SK-N-SH treated with all-trans-retinoic acid at 6 μM for 48 hours (cell line): Measurements from ENCODE around the gene MFAP4.

Source experiments
- ATAC-seq: fragments of 200-7000 bp; cut with Tn5 transposase; 3 replicates; pipeline ENCODE4 v1.9.1; 2020; ENCODE audit warnings: mild to moderate bottlenecking, moderate library complexity
- ARNTL ChIP-seq: fragments of 450-650 bp; formaldehyde crosslinking; IDR thresholded peaks from 2 replicates; pipeline ENCODE4 v1.5.0; 2020; ENCODE audit warnings: low read depth, mild to moderate bottlenecking, moderate library complexity, borderline replicate concordance
- BACH2 ChIP-seq: fragments of 250-450 bp; sonication (Bioruptor Pico); IDR thresholded peaks from 2 replicates; pipeline ENCODE4 v1.9.0; 2021; ENCODE audit warnings: mild to moderate bottlenecking, borderline replicate concordance
- CREB5 ChIP-seq: fragments of 250-450 bp; sonication (Bioruptor Pico); IDR thresholded peaks from 2 replicates; pipeline ENCODE4 v1.5.1; 2020; ENCODE audit warnings: low read depth, mild to moderate bottlenecking, moderate library complexity
- CSRNP3 ChIP-seq: fragments of 250-450 bp; sonication (Bioruptor Pico); IDR thresholded peaks from 2 replicates; pipeline ENCODE4 v1.5.1; 2021; ENCODE audit warnings: mild to moderate bottlenecking, moderate library complexity
- ESRRG ChIP-seq: fragments of 250-450 bp; sonication (Bioruptor Pico); IDR thresholded peaks from 2 replicates; pipeline ENCODE4 v1.6.1; 2021; ENCODE audit warnings: mild to moderate bottlenecking
- GLIS3 ChIP-seq: fragments of 250-450 bp; sonication (Bioruptor Pico); IDR thresholded peaks from 2 replicates; pipeline ENCODE4 v1.5.0; 2020; ENCODE audit warnings: mild to moderate bottlenecking, moderate library complexity
- ISL1 ChIP-seq: fragments of 250-450 bp; sonication (Bioruptor Pico); IDR thresholded peaks from 2 replicates; pipeline ENCODE4 v2.1.2; 2022; ENCODE audit warnings: mild to moderate bottlenecking, moderate library complexity
- POU6F1 ChIP-seq: fragments of 250-450 bp; sonication (Bioruptor Pico); IDR thresholded peaks from 2 replicates; pipeline ENCODE4 v1.8.0; 2021; ENCODE audit warnings: low read depth, mild to moderate bottlenecking, moderate library complexity, borderline replicate concordance
- PPARA ChIP-seq: fragments of 250-450 bp; sonication (Bioruptor Pico); IDR thresholded peaks from 2 replicates; pipeline ENCODE4 v1.5.0; 2020; ENCODE audit warnings: mild to moderate bottlenecking, borderline replicate concordance
- RARB ChIP-seq: fragments of 250-450 bp; sonication (Bioruptor Pico); IDR thresholded peaks from 2 replicates; pipeline ENCODE4 v1.8.0; 2021; ENCODE audit warnings: mild to moderate bottlenecking, moderate library complexity
- TCF4 ChIP-seq: fragments of 250-450 bp; sonication (Bioruptor Pico); IDR thresholded peaks from 2 replicates; pipeline ENCODE4 v1.8.0; 2021; ENCODE audit warnings: mild to moderate bottlenecking, moderate library complexity, borderline replicate concordance
- TOX ChIP-seq: fragments of 250-450 bp; sonication (Bioruptor Pico); IDR thresholded peaks from 2 replicates; pipeline ENCODE4 v1.8.0; 2021; ENCODE audit warnings: mild to moderate bottlenecking, moderate library complexity, borderline replicate concordance
- TSHZ2 ChIP-seq: fragments of 250-450 bp; sonication (Bioruptor Pico); IDR thresholded peaks from 2 replicates; pipeline ENCODE4 v1.5.0; 2020; ENCODE audit warnings: mild to moderate bottlenecking, moderate library complexity
- ZC3H10 ChIP-seq: fragments of 250-450 bp; sonication (Bioruptor Pico); IDR thresholded peaks from 2 replicates; pipeline ENCODE4 v1.5.1; 2021; ENCODE audit warnings: mild to moderate bottlenecking, moderate library complexity
- ZFP3 ChIP-seq: fragments of 250-450 bp; sonication (Bioruptor Pico); IDR thresholded peaks from 2 replicates; pipeline ENCODE4 v1.5.0; 2020; ENCODE audit warnings: mild to moderate bottlenecking, moderate library complexity
- ZFP30 ChIP-seq: fragments of 450-650 bp; formaldehyde crosslinking; IDR thresholded peaks from 2 replicates; pipeline ENCODE4 v1.5.0; 2022; ENCODE audit warnings: mild to moderate bottlenecking, moderate library complexity
- ZNF565 ChIP-seq: fragments of 450-650 bp; formaldehyde crosslinking; conservative IDR thresholded peaks from 2 replicates; pipeline ENCODE4 v1.5.0; 2020; ENCODE audit warnings: low read depth, mild to moderate bottlenecking, moderate library complexity
- ZNF70 ChIP-seq: fragments of 450-650 bp; formaldehyde crosslinking; IDR thresholded peaks from 2 replicates; pipeline ENCODE4 v1.5.0; 2020; ENCODE audit warnings: mild to moderate bottlenecking, moderate library complexity
- ZNF8 ChIP-seq: fragments of 450-650 bp; formaldehyde crosslinking; IDR thresholded peaks from 2 replicates; pipeline ENCODE4 v1.5.0; 2020; ENCODE audit warnings: mild to moderate bottlenecking, moderate library complexity

Gene MFAP4

GRCh38 chr17:19375732-19376131 is 11.3 kb downstream of the MFAP4 start (continued):
- TF ChIP-seq ZNF565 (CRISPR knock-in tag): no peak
- no peak for TF ChIP-seq ZFP3 (CRISPR knock-in tag)

- TF ChIP-seq PPARA: no peak
- TF ChIP-seq RARB (CRISPR knock-in tag): no peak
- TF ChIP-seq ZNF70: no peak
- no peak for TF ChIP-seq POU6F1
- no peak for TF ChIP-seq ESRRG (CRISPR knock-in tag)
- TF ChIP-seq CSRNP3 (CRISPR knock-in tag): no peak
- no peak for TF ChIP-seq ZNF8 (CRISPR knock-in tag)
- no peak for TF ChIP-seq ZC3H10
- TF ChIP-seq TCF4 (CRISPR knock-in tag): no peak
- TF ChIP-seq TOX: no peak
- no peak for TF ChIP-seq ZFP30 (CRISPR knock-in tag)
- TF ChIP-seq BACH2: no peak
- TF ChIP-seq ARNTL (CRISPR knock-in tag): no peak
- TF ChIP-seq GLIS3 (CRISPR knock-in tag): no peak
- TF ChIP-seq, all 23 proteins: peak for 0
- no peak for ATAC-seq
Observed at GRCh38 chr17:19374136-19374535, 12.9 kb downstream of the MFAP4 start.

- no peak for ATAC-seq
- no peak for TF ChIP-seq ZNF8 (CRISPR knock-in tag)
- no peak for TF ChIP-seq POU6F1
- TF ChIP-seq TSHZ2 (CRISPR knock-in tag): no peak
- no peak for TF ChIP-seq CREB5
- no peak for TF ChIP-seq ISL1 (CRISPR knock-in tag)
- TF ChIP-seq ZFP3 (CRISPR knock-in tag): no peak
- TF ChIP-seq TOX: no peak
Observed at GRCh38 chr17:19372866-19373504, 14.0 kb downstream of the MFAP4 start.

- ATAC-seq: no peak
- no peak for TF ChIP-seq ZNF565 (CRISPR knock-in tag)
- no peak for TF ChIP-seq PPARA
- no peak for TF ChIP-seq ZC3H10
- no peak for TF ChIP-seq CREB5
Observed at GRCh38 chr17:19372439-19372838, 14.6 kb downstream of the MFAP4 start.
